ENCODE measurements around the gene ZNF764. TPM values are rescaled to one million over a fixed set of nuclear protein-coding genes. Genes with fewer than 3 reads are reported as not detected.
"Not testable (repeated sequence)": the region's sequence is repeated elsewhere in the genome, so short reads cannot be mapped to it uniquely, and the experiment has no call there.

The ZNF764 gene
- total RNA-seq, 4 donors from 2014 or later, result 1.5 to 11.3 (median 7.3) TPM

- Histone ChIP-seq H3K9me3 (no peaks in the 10 kb centered on the region), H3K4me3 (no peak overlapping the region), H3K36me3 (no peaks in the 10 kb centered on the region), H3K27ac (peak overlapping the region in 1 of 2 donors; percentile 70), H3K4me1 (no peaks in the 10 kb centered on the region), H3K27me3 (no peaks in the 10 kb centered on the region)
- TF ChIP-seq CTCF (IDR thresholded peaks at IDR 0.05) (no peak), POLR2A (IDR thresholded peaks at IDR 0.05) (no peak)
- DNase-seq, result no peak
- intact Hi-C loops (cut with DNase I; ENCODE audit: low total_unique reads), result no loop called here
Measured at GRCh38 chr16:30541502-30542329, 16.5 kb downstream of the ZNF764 start.

- intact Hi-C loops (cut with DNase I; ENCODE audit: low total_unique reads); H3K27me3 ChIP-seq; H3K9me3 ChIP-seq; H3K4me1 ChIP-seq; H3K4me3 ChIP-seq; H3K36me3 ChIP-seq; DNase-seq: not testable (repeated sequence)
- H3K27ac ChIP-seq, result peak overlapping the region in 1 of 2 donors; percentile 70
Measured at GRCh38 chr16:30540916-30541464, 17.2 kb downstream of the ZNF764 start.

GRCh38 chr16:30539986-30540526 lies 18.1 kb downstream of the ZNF764 start:
- H3K9me3 ChIP-seq; H3K27ac ChIP-seq; H3K36me3 ChIP-seq; H3K4me1 ChIP-seq; H3K4me3 ChIP-seq; H3K27me3 ChIP-seq; DNase-seq; intact Hi-C loops (cut with DNase I; ENCODE audit: low total_unique reads): not testable (repeated sequence)

- H3K27ac ChIP-seq, result no peak overlapping the region
Measured at GRCh38 chr16:30539000-30539964, 18.9 kb downstream of the ZNF764 start.

GRCh38 chr16:30536391-30537024 lies 21.7 kb downstream of the ZNF764 start:
- intact Hi-C loops (cut with DNase I; ENCODE audit: low total_unique reads), result not testable (repeated sequence)

More at GRCh38 chr16:30539000-30539964, 18.9 kb downstream of the ZNF764 start:
- TF ChIP-seq POLR2A (IDR thresholded peaks at IDR 0.05) (no peak), CTCF (IDR thresholded peaks at IDR 0.05) (no peak)
- H3K27me3 ChIP-seq, result no peaks in the 10 kb centered on the region
- H3K36me3 ChIP-seq, result no peaks in the 10 kb centered on the region
- DNase-seq, result no peak
- H3K9me3 ChIP-seq, result no peaks in the 10 kb centered on the region
- intact Hi-C loops (cut with DNase I; ENCODE audit: low total_unique reads), result no loop called here
- H3K4me1 ChIP-seq, result no peaks in the 10 kb centered on the region
- H3K4me3 ChIP-seq, result no peak overlapping the region

GRCh38 chr16:30535777-30536190 lies 22.4 kb downstream of the ZNF764 start:
- Histone ChIP-seq H3K36me3 (no peaks in the 10 kb centered on the region), H3K27me3 (no peaks in the 10 kb centered on the region), H3K4me3 (peak overlapping the region; percentile 51 to 81), H3K27ac (peak overlapping the region; percentile 91 to 96), H3K4me1 (no peaks in the 10 kb centered on the region), H3K9me3 (no peaks in the 10 kb centered on the region)
- peak; percentile 55 to 71 (median 66) for TF ChIP-seq CTCF (IDR thresholded peaks at IDR 0.05)
- TF ChIP-seq POLR2A (IDR thresholded peaks at IDR 0.05), result no peak
- intact Hi-C loops (cut with DNase I; ENCODE audit: low total_unique reads), result no loop called here
- DNase-seq, result peak; percentile 67 to 68

More at GRCh38 chr16:30536391-30537024, 21.7 kb downstream of the ZNF764 start:
- DNase-seq, H3K9me3 ChIP-seq, H3K27me3 ChIP-seq, H3K36me3 ChIP-seq, H3K4me3 ChIP-seq, H3K4me1 ChIP-seq: not testable (repeated sequence)
- peak overlapping the region in 1 of 2 donors; percentile 96 for H3K27ac ChIP-seq

All from uterus (tissue), 4 donors.